CD14-positive monocyte (primary cell): Measurements from ENCODE around the gene ZNF474. TPM values are rescaled to one million over a fixed set of nuclear protein-coding genes. Genes with fewer than 3 reads are reported as not detected.

Source experiments
- DNase-seq, 3 donors: peaks; one replicate each; pipeline ENCODE4 v3.0.0-alpha.2; 2011 to 2022
- H2AFZ ChIP-seq: 2 replicates; pipeline ENCODE4 v1.6.0; 2012; ENCODE audit warnings: mild to moderate bottlenecking, low read depth, low read length, inconsistent platforms; ENCODE audit not compliant: insufficient read depth, poor library complexity, severe bottlenecking
- H3K27ac ChIP-seq, 2 donors: 1 replicate in 1 of 2; 2 replicates in 1 of 2; pipeline ENCODE4 v1.5.1; 2012 to 2013; ENCODE audit warnings: low read length in 2 of 2, control low read depth in 1 of 2, inconsistent platforms in 1 of 2, low read depth in 1 of 2, mild to moderate bottlenecking in 1 of 2
- H3K27me3 ChIP-seq, 2 donors: one replicate each; pipeline versions ENCODE4 v1.6.0 to v1.6.1; 2011 to 2013; ENCODE audit warnings: low read length in 2 of 2; ENCODE audit not compliant: control insufficient read depth in 2 of 2, insufficient read depth in 2 of 2
- H3K36me3 ChIP-seq, 2 donors: replicated peaks in 1 of 2; 1 replicate in 1 of 2; 2 replicates in 1 of 2; pipeline versions ENCODE4 v1.5.1 to v1.6.1; 2012 to 2013; ENCODE audit warnings: low read length in 2 of 2, control low read depth in 1 of 2, inconsistent platforms in 1 of 2, mild to moderate bottlenecking in 1 of 2; ENCODE audit not compliant: insufficient read depth in 2 of 2, control insufficient read depth in 1 of 2
- H3K4me1 ChIP-seq, 2 donors: 1 replicate in 1 of 2; 2 replicates in 1 of 2; pipeline versions ENCODE4 v1.5.1 to v1.6.1; 2012 to 2013; ENCODE audit warnings: low read length in 2 of 2, control low read depth in 1 of 2, inconsistent platforms in 1 of 2, mild to moderate bottlenecking in 1 of 2, moderate library complexity in 1 of 2; ENCODE audit not compliant: insufficient read depth in 2 of 2, control insufficient read depth in 1 of 2
- H3K4me2 ChIP-seq: replicated peaks from 2 replicates; pipeline ENCODE3; 2012; ENCODE audit warnings: low read length, moderate library complexity, mild to moderate bottlenecking; ENCODE audit not compliant: poor library complexity, severe bottlenecking; ENCODE audit errors: extremely low read depth
- H3K4me3 ChIP-seq, 3 experiments: fragments of 200-600 bp in 1 of 3; sonication (generic) in 1 of 3; replicated peaks in 1 of 3; 1 replicate in 2 of 3; 2 replicates in 1 of 3; pipeline ENCODE4 v1.5.1; 2011 to 2013; ENCODE audit warnings: low read length in 3 of 3, mild to moderate bottlenecking in 3 of 3, control low read depth in 2 of 3, low read depth in 2 of 3, inconsistent platforms in 1 of 3, moderate library complexity in 1 of 3
- H3K79me2 ChIP-seq: 2 replicates; pipeline ENCODE4 v1.6.0; 2012; ENCODE audit warnings: mild to moderate bottlenecking, control low read depth, inconsistent platforms, low read length, moderate library complexity; ENCODE audit not compliant: insufficient read depth
- H3K9ac ChIP-seq: 2 replicates; pipeline ENCODE4 v1.6.0; 2017; ENCODE audit warnings: low read length, mild to moderate bottlenecking; ENCODE audit not compliant: insufficient read depth, poor library complexity, severe bottlenecking
- H3K9me3 ChIP-seq, 2 donors: replicated peaks in 1 of 2; 1 replicate in 1 of 2; 2 replicates in 1 of 2; pipeline versions ENCODE4 v1.5.1 to v1.6.1; 2012 to 2013; ENCODE audit warnings: low read length in 2 of 2, control low read depth in 1 of 2; ENCODE audit not compliant: control insufficient read depth in 1 of 2, insufficient read depth in 1 of 2
- H4K20me1 ChIP-seq: 2 replicates; pipeline ENCODE4 v1.6.0; 2012; ENCODE audit warnings: mild to moderate bottlenecking, low read length, control low read depth, moderate library complexity; ENCODE audit not compliant: insufficient read depth
- H3K27ac Mint-ChIP-seq, 7 donors: one replicate each; pipeline ENCODE4 v1.8.0; 2020; ENCODE audit warnings: mild to moderate bottlenecking in 7 of 7, mixed read lengths in 7 of 7, moderate library complexity in 6 of 7, inconsistent platforms in 2 of 7
- H3K27me3 Mint-ChIP-seq, 3 donors: one replicate each; pipeline ENCODE4 v1.8.0; 2021 to 2022; ENCODE audit warnings: low read depth in 3 of 3, mild to moderate bottlenecking in 3 of 3, mixed read lengths in 3 of 3, moderate library complexity in 3 of 3, inconsistent platforms in 1 of 3
- H3K36me3 Mint-ChIP-seq, 2 donors: one replicate each; pipeline ENCODE4 v1.8.0; 2020; ENCODE audit warnings: mixed read lengths in 2 of 2, inconsistent platforms in 1 of 2, mild to moderate bottlenecking in 1 of 2
- H3K4me1 Mint-ChIP-seq: one replicate; pipeline ENCODE4 v1.8.0; 2020; ENCODE audit warnings: mild to moderate bottlenecking, mixed read lengths
- H3K4me3 Mint-ChIP-seq, 2 donors: one replicate each; pipeline ENCODE4 v1.8.0; 2020; ENCODE audit warnings: mild to moderate bottlenecking in 2 of 2, mixed read lengths in 2 of 2, moderate library complexity in 1 of 2
- H3K9me3 Mint-ChIP-seq, 7 donors: one replicate each; pipeline ENCODE4 v1.8.0; 2020 to 2022; ENCODE audit warnings: mixed read lengths in 7 of 7, mild to moderate bottlenecking in 6 of 7, moderate library complexity in 6 of 7, inconsistent platforms in 2 of 7
- CTCF ChIP-seq: fragments of 200-600 bp; IDR thresholded peaks from one replicate; pipeline ENCODE4 v1.8.0; 2022; ENCODE audit warnings: antibody characterized with exemption, mild to moderate bottlenecking
- WGBS: methylation state at CpG from one replicate; pipeline ENCODE4 v1.1.5; 2013; ENCODE audit warnings: missing lambda C conversion rate; ENCODE audit not compliant: insufficient coverage; 5-methylcytosine and 5-hydroxymethylcytosine counted together
- intact Hi-C, 2 donors: fragments of 100-400 bp; cut with micrococcal nuclease; formaldehyde crosslinking; loops; one replicate each; pipeline versions ENCODE4 v1.15.0 to v1.15.1; 2023
- polyA plus RNA-seq, 3 donors: library from polyadenylated mRNA; depleted of rRNA in 1 of 3; unstranded in 2 of 3; stranded (reverse) in 1 of 3; fragments of 300-500 nt in 2 of 3; fragments of >200 nt in 1 of 3; fragmentation: Illumina TruSeq in 2 of 3; gene quantifications; 1 replicate in 2 of 3; 2 replicates in 1 of 3; pipeline ENCODE4 v1.2.3, GENCODE V29; 2012 to 2021

The ZNF474 gene
- polyA plus RNA-seq, 3 donors: 0.09 TPM; not detected in 2

- WGBS: no CpG with 5 or more reads among the region's 3 CpGs
- no peak overlapping the region for H3K9ac ChIP-seq
- Mint-ChIP-seq H3K27me3 (peaks cover 0 to 4% (median 0%) of the 10 kb centered on the region in 3 donors), H3K9me3 (peaks cover 0 to 4% (median 0%) of the 10 kb centered on the region in 7 donors), H3K36me3 (no peaks in the 10 kb centered on the region), H3K27ac (no peak overlapping the region), H3K4me3 (no peak overlapping the region), H3K4me1 (no peaks in the 10 kb centered on the region)
- no peaks in the 10 kb centered on the region for H4K20me1 ChIP-seq
- no peak overlapping the region for H2AFZ ChIP-seq
- no peak overlapping the region for H3K27ac ChIP-seq
- DNase-seq: no peak
- H3K4me2 ChIP-seq: no peak overlapping the region
- H3K79me2 ChIP-seq: no peaks in the 10 kb centered on the region
- H3K27me3 ChIP-seq: no peaks in the 10 kb centered on the region
- H3K9me3 ChIP-seq: no peaks in the 10 kb centered on the region
- intact Hi-C loops: no loop called here
- no peaks in the 10 kb centered on the region for H3K36me3 ChIP-seq
- no peaks in the 10 kb centered on the region for H3K4me1 ChIP-seq
- no peak for TF ChIP-seq CTCF
- no peak overlapping the region for H3K4me3 ChIP-seq
Measured at GRCh38 chr5:122200865-122201264, 71.5 kb downstream of the ZNF474 start.

GRCh38 chr5:122201365-122201764 is 72.0 kb downstream of the ZNF474 start:
- Histone ChIP-seq H3K36me3 (no peaks in the 10 kb centered on the region), H3K4me1 (no peaks in the 10 kb centered on the region), H3K9me3 (no peaks in the 10 kb centered on the region), H3K27ac (no peak overlapping the region), H3K27me3 (no peaks in the 10 kb centered on the region), H2AFZ (no peak overlapping the region), H3K4me2 (no peak overlapping the region), H4K20me1 (no peaks in the 10 kb centered on the region), H3K9ac (no peak overlapping the region), H3K79me2 (no peaks in the 10 kb centered on the region), H3K4me3 (no peak overlapping the region)
- Mint-ChIP-seq H3K9me3 (peaks cover 0 to 4% (median 0%) of the 10 kb centered on the region in 7 donors), H3K36me3 (no peaks in the 10 kb centered on the region), H3K4me1 (no peaks in the 10 kb centered on the region), H3K27ac (no peak overlapping the region), H3K27me3 (peaks cover 0 to 4% (median 2%) of the 10 kb centered on the region in 3 donors), H3K4me3 (no peak overlapping the region)
- intact Hi-C loops: no loop called here
- DNase-seq: no peak
- WGBS: 60% methylated on average over 1 of the region's 3 CpGs
- no peak for TF ChIP-seq CTCF
